ENCODE data around the gene RABAC1. TPM values are rescaled to one million over a fixed set of nuclear protein-coding genes. Genes with fewer than 3 reads are reported as not detected.

The RABAC1 gene
- total and polyA plus RNA-seq, 10 of the 15 experiments (the other 5 are each of a cell fraction or from before 2014, with no cell fraction given) = 10.9 to 115 (median 49.2) TPM

DNA sequence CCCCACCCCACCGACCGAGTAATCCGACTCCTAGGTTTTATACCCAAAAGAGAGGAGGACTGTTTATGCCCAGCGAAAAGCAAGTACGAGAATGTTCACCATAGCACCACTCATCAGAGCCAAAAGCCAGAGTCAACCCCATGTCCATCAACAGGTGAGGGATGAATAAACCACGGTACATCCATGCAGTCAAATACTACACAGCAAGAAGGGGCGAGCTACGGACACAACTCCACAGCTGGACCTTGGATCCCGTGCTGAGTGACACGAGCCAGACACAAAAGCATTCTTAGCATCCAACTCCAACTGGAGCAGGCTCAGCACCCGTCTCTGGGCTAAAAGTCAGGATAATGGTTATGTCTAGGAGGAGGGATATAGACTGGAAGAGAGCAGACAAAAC lies 12.2 kb upstream of the RABAC1 start:
- no TSS peak for BruUV-seq (replicated peaks)
- POLR2A ChIA-PET = no interaction called here
- TF ChIP-seq MTA2 (IDR thresholded peaks at IDR 0.05; ENCODE audit: low read depth) (no peak), WRNIP1 (IDR thresholded peaks at IDR 0.05; ENCODE audit: borderline replicate concordance, low read depth, low read length) (no peak), JUNB (IDR thresholded peaks at IDR 0.05) (no peak), RFX5 (IDR thresholded peaks at IDR 0.05; ENCODE audit: low read depth, low read length) (no peak), CEBPB (IDR thresholded peaks at IDR 0.05; ENCODE audit: borderline replicate concordance in 1 of 2, low read depth in 2 of 2, low read length in 2 of 2) (no peak), MTA3 (IDR thresholded peaks at IDR 0.05; ENCODE audit: borderline replicate concordance, low read length) (no peak), SMC3 (IDR thresholded peaks at IDR 0.05; ENCODE audit: borderline replicate concordance, low read length) (no peak), CHD2 (IDR thresholded peaks at IDR 0.05; ENCODE audit: borderline replicate concordance, low read depth, low read length) (no peak), SRF (IDR thresholded peaks at IDR 0.05; ENCODE audit: low read depth in 2 of 2, low read length in 2 of 2) (no peak), CHD1 (IDR thresholded peaks at IDR 0.05; ENCODE audit: low read depth, low read length) (no peak), CBX3 (IDR thresholded peaks at IDR 0.05; ENCODE audit: borderline replicate concordance, low read depth) (no peak)
- TF ChIP-seq, protein P1, sequence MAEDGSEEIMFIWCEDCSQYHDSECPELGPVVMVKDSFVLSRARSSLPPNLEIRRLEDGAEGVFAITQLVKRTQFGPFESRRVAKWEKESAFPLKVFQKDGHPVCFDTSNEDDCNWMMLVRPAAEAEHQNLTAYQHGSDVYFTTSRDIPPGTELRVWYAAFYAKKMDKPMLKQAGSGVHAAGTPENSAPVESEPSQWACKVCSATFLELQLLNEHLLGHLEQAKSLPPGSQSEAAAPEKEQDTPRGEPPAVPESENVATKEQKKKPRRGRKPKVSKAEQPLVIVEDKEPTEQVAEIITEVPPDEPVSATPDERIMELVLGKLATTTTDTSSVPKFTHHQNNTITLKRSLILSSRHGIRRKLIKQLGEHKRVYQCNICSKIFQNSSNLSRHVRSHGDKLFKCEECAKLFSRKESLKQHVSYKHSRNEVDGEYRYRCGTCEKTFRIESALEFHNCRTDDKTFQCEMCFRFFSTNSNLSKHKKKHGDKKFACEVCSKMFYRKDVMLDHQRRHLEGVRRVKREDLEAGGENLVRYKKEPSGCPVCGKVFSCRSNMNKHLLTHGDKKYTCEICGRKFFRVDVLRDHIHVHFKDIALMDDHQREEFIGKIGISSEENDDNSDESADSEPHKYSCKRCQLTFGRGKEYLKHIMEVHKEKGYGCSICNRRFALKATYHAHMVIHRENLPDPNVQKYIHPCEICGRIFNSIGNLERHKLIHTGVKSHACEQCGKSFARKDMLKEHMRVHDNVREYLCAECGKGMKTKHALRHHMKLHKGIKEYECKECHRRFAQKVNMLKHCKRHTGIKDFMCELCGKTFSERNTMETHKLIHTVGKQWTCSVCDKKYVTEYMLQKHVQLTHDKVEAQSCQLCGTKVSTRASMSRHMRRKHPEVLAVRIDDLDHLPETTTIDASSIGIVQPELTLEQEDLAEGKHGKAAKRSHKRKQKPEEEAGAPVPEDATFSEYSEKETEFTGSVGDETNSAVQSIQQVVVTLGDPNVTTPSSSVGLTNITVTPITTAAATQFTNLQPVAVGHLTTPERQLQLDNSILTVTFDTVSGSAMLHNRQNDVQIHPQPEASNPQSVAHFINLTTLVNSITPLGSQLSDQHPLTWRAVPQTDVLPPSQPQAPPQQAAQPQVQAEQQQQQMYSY (CRISPR knock-in tag; IDR thresholded peaks at IDR 0.05) = no peak
- TF ChIP-seq, protein P2, sequence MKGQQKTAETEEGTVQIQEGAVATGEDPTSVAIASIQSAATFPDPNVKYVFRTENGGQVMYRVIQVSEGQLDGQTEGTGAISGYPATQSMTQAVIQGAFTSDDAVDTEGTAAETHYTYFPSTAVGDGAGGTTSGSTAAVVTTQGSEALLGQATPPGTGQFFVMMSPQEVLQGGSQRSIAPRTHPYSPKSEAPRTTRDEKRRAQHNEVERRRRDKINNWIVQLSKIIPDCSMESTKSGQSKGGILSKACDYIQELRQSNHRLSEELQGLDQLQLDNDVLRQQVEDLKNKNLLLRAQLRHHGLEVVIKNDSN (IDR thresholded peaks at IDR 0.05; ENCODE audit: borderline replicate concordance, extremely low read length, insufficient read depth, low read depth, low read length) = no peak
- TF ChIP-seq, protein P3, sequence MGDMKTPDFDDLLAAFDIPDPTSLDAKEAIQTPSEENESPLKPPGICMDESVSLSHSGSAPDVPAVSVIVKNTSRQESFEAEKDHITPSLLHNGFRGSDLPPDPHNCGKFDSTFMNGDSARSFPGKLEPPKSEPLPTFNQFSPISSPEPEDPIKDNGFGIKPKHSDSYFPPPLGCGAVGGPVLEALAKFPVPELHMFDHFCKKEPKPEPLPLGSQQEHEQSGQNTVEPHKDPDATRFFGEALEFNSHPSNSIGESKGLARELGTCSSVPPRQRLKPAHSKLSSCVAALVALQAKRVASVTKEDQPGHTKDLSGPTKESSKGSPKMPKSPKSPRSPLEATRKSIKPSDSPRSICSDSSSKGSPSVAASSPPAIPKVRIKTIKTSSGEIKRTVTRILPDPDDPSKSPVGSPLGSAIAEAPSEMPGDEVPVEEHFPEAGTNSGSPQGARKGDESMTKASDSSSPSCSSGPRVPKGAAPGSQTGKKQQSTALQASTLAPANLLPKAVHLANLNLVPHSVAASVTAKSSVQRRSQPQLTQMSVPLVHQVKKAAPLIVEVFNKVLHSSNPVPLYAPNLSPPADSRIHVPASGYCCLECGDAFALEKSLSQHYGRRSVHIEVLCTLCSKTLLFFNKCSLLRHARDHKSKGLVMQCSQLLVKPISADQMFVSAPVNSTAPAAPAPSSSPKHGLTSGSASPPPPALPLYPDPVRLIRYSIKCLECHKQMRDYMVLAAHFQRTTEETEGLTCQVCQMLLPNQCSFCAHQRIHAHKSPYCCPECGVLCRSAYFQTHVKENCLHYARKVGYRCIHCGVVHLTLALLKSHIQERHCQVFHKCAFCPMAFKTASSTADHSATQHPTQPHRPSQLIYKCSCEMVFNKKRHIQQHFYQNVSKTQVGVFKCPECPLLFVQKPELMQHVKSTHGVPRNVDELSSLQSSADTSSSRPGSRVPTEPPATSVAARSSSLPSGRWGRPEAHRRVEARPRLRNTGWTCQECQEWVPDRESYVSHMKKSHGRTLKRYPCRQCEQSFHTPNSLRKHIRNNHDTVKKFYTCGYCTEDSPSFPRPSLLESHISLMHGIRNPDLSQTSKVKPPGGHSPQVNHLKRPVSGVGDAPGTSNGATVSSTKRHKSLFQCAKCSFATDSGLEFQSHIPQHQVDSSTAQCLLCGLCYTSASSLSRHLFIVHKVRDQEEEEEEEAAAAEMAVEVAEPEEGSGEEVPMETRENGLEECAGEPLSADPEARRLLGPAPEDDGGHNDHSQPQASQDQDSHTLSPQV (IDR thresholded peaks at IDR 0.05) = no peak

More for the DNA sequence above, 12.2 kb upstream of the RABAC1 start:
- no peak overlapping the region for H2AFZ ChIP-seq (ENCODE audit: control insufficient read depth, low read depth, low read length)
- ChIA-PET RAD21 (ENCODE audit: unreplicated experiment) (no interaction called here), SMC1A (ENCODE audit: uncharacterized antibody, unreplicated experiment) (no interaction called here), CTCF (no interaction called here)
- intact Hi-C loops (cut with micrococcal nuclease; ENCODE audit: unreplicated experiment) = no loop called here
- in situ Hi-C loops (cut with MboI) = no loop called here
- H3K4me2 ChIP-seq (ENCODE audit: control insufficient read depth, insufficient read depth) = no peak overlapping the region
- H3K9ac ChIP-seq (ENCODE audit: control insufficient read depth, insufficient read depth, low read length) = no peak overlapping the region
- no peaks in the 10 kb centered on the region for H3K9me3 ChIP-seq (replicated peaks; ENCODE audit: control insufficient read depth, insufficient read depth, low read length)
- H3K27ac ChIP-seq (ENCODE audit: control insufficient read depth, insufficient read depth) = no peak overlapping the region
- H3K79me2 ChIP-seq (ENCODE audit: control insufficient read depth, insufficient read depth, low read length) = no peaks in the 10 kb centered on the region
- H4K20me1 ChIP-seq (ENCODE audit: control insufficient read depth, insufficient read depth) = no peaks in the 10 kb centered on the region
- H3K4me1 ChIP-seq (ENCODE audit: control insufficient read depth, insufficient read depth, low read length) = no peaks in the 10 kb centered on the region
- no peaks in the 10 kb centered on the region; a peak in 3 of 4 replicates for H3K27me3 ChIP-seq (replicated peaks in 1 of 2; ENCODE audit: control insufficient read depth in 2 of 2, insufficient read depth in 2 of 2, low read length in 1 of 2)
- 44% methylated on average over 11 of the region's 11 CpGs for WGBS (ENCODE audit: insufficient coverage, insufficient replicate concordance, low lambda C conversion rate, missing lambda C conversion rate)
- H3K36me3 ChIP-seq (ENCODE audit: control insufficient read depth in 2 of 2, insufficient read depth in 2 of 2, low read length in 1 of 2) = no peaks in the 10 kb centered on the region
- FAIRE-seq (no peak), ATAC-seq (no peak), DNase-seq (ENCODE audit: low read depth, low spot score) (no peak)
- H3K4me3 ChIP-seq = no peak overlapping the region
